Suprapubic skin (tissue), 4 donors: ENCODE measurements around the gene PLB1. TPM values are rescaled to one million over a fixed set of nuclear protein-coding genes. Genes with fewer than 3 reads are reported as not detected.

ENCODE experiments used
- DNase-seq, 2 donors: peaks; one replicate each; pipeline ENCODE4 v3.0.0-alpha.2; 2019; ENCODE audit warnings: low spot score in 2 of 2
- H3K27ac ChIP-seq: fragments of 200-600 bp; sonication (generic); one replicate; pipeline ENCODE4 v1.5.1; 2019
- H3K27me3 ChIP-seq: fragments of 200-600 bp; sonication (generic); one replicate; pipeline ENCODE4 v1.5.1; 2019
- H3K36me3 ChIP-seq: fragments of 200-600 bp; sonication (generic); one replicate; pipeline ENCODE4 v1.5.1; 2019
- H3K4me1 ChIP-seq: fragments of 200-600 bp; sonication (generic); one replicate; pipeline ENCODE4 v1.5.1; 2019
- H3K4me3 ChIP-seq: fragments of 200-600 bp; sonication (generic); one replicate; pipeline ENCODE4 v1.5.1; 2019; ENCODE audit warnings: mild to moderate bottlenecking
- H3K9me3 ChIP-seq: fragments of 200-600 bp; sonication (generic); one replicate; pipeline ENCODE4 v1.5.1; 2019
- CTCF ChIP-seq, 2 donors: fragments of 200-600 bp in 1 of 2; fragments of 450-650 bp in 1 of 2; sonication (generic) in 1 of 2; IDR thresholded peaks; one replicate each; pipeline ENCODE4 v1.5.1; 2016 to 2019; ENCODE audit warnings: antibody characterized with exemption in 2 of 2, mild to moderate bottlenecking in 1 of 2, moderate library complexity in 1 of 2
- EP300 ChIP-seq: sonication (generic); formaldehyde crosslinking; IDR thresholded peaks from one replicate; pipeline ENCODE4 v1.6.1; 2017; ENCODE audit warnings: antibody characterized with exemption
- POLR2A ChIP-seq, 2 donors: fragments of 450-650 bp; IDR thresholded peaks; one replicate each; pipeline ENCODE4 v1.6.1; 2017; ENCODE audit warnings: antibody characterized with exemption in 2 of 2, mild to moderate bottlenecking in 2 of 2, moderate library complexity in 2 of 2
- POLR2AphosphoS5 ChIP-seq, 3 donors: sonication (generic); formaldehyde crosslinking; IDR thresholded peaks; one replicate each; pipeline ENCODE4 v1.6.1; 2017; ENCODE audit warnings: antibody characterized with exemption in 3 of 3
- WGBS: methylation state at CpG from one replicate; pipeline ENCODE4 v1.1.5; 2018; 5-methylcytosine and 5-hydroxymethylcytosine counted together
- total RNA-seq, 4 donors: library from RNA; depleted of rRNA; stranded (reverse); fragments of >200 nt; gene quantifications; one replicate each; pipeline ENCODE4 v1.1.0, GENCODE V29; 2016

Gene PLB1
- total RNA-seq, 4 donors from 2014 or later, result 3.9 to 21.6 (median 9.1) TPM

DNA sequence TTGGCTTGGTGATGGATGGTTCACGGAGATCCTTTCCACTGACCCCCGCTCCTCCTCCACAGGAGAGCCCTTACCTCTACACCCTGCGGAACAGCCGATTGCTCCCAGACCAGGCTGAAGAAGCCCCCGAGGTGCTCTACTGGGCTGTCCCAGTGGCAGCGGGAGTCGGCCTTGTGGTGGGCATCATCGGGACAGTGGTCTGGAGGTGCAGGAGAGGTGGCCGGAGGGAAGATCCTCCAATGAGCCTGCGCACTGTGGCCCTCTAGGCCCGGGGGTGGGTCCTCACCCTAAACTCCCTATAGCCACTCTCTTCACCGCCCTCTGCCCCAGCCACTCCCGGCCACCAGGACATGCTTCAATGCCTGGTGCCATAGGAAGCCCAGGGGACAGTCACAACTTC, 146.9 kb downstream of the PLB1 start:
- no peak for DNase-seq
- Histone ChIP-seq H3K36me3 (no peaks in the 10 kb centered on the region), H3K4me1 (peaks cover 17% of the 10 kb centered on the region), H3K4me3 (no peak overlapping the region), H3K27ac (no peak overlapping the region), H3K27me3 (no peaks in the 10 kb centered on the region), H3K9me3 (no peaks in the 10 kb centered on the region)
- WGBS, result 88% methylated on average over 8 of the region's 13 CpGs
- TF ChIP-seq CTCF (IDR thresholded peaks at IDR 0.05) (no peak), POLR2AphosphoS5 (IDR thresholded peaks at IDR 0.05) (no peak), EP300 (no peak), POLR2A (IDR thresholded peaks at IDR 0.05) (no peak)

- TF ChIP-seq POLR2A (IDR thresholded peaks at IDR 0.05) (no peak), CTCF (IDR thresholded peaks at IDR 0.05) (no peak), EP300 (no peak), POLR2AphosphoS5 (IDR thresholded peaks at IDR 0.05) (no peak)
Observed at GRCh38 chr2:28643327-28643726, 147.5 kb downstream of the PLB1 start.

GRCh38 chr2:28643911-28644334, 148.1 kb downstream of the PLB1 start:
- H3K27me3 ChIP-seq, result no peaks in the 10 kb centered on the region
- no peak for DNase-seq
- WGBS, result 73% methylated on average over 11 of the region's 11 CpGs
- H3K27ac ChIP-seq, result peak overlapping the region; percentile 78
- H3K4me1 ChIP-seq, result peaks cover 24% of the 10 kb centered on the region
- no peaks in the 10 kb centered on the region for H3K9me3 ChIP-seq
- TF ChIP-seq EP300 (peak; percentile 52), POLR2AphosphoS5 (IDR thresholded peaks at IDR 0.05) (peak in 1 of 3 donors; percentile 53), CTCF (IDR thresholded peaks at IDR 0.05) (no peak), POLR2A (IDR thresholded peaks at IDR 0.05) (no peak)
- no peak overlapping the region for H3K4me3 ChIP-seq
- no peaks in the 10 kb centered on the region for H3K36me3 ChIP-seq

More at GRCh38 chr2:28643327-28643726, 147.5 kb downstream of the PLB1 start:
- peak overlapping the region; percentile 21 for H3K27ac ChIP-seq
- no peaks in the 10 kb centered on the region for H3K36me3 ChIP-seq
- H3K9me3 ChIP-seq, result no peaks in the 10 kb centered on the region
- H3K27me3 ChIP-seq, result no peaks in the 10 kb centered on the region
- peaks cover 18% of the 10 kb centered on the region for H3K4me1 ChIP-seq
- no peak for DNase-seq
- 94% methylated on average over 4 of the region's 6 CpGs for WGBS
- no peak overlapping the region for H3K4me3 ChIP-seq

- no peak overlapping the region for H3K4me3 ChIP-seq
- peak overlapping the region; percentile 78 for H3K27ac ChIP-seq
- H3K9me3 ChIP-seq, result no peaks in the 10 kb centered on the region
- 79% methylated on average over 7 of the region's 7 CpGs for whole genome bisulfite sequencing
- no peak for DNase-seq
- no peaks in the 10 kb centered on the region for H3K27me3 ChIP-seq
- TF ChIP-seq EP300 (no peak), CTCF (IDR thresholded peaks at IDR 0.05) (no peak), POLR2A (IDR thresholded peaks at IDR 0.05) (no peak), POLR2AphosphoS5 (IDR thresholded peaks at IDR 0.05) (no peak)
- H3K4me1 ChIP-seq, result peaks cover 32% of the 10 kb centered on the region
- no peaks in the 10 kb centered on the region for H3K36me3 ChIP-seq
Observed at GRCh38 chr2:28644760-28645159, 148.9 kb downstream of the PLB1 start.

DNA sequence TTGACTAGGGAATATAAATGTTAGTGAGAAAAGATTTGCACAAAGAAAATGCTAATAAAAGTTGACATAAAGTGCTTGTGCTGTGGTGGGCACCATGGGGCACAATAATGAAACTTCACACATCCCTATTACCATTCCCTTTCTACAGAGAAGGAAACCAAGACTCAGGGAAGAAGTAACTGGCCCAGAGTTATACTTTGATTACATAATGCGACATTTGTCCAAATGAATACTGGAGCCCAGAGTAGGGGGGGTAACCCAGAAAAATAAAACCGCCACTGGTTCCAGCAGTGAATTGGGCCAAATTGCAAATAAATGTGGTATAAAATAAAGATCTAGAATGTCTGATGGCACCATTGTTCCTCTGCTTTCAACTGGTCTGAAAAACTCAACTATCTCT, 149.7 kb downstream of the PLB1 start:
- Histone ChIP-seq H3K36me3 (no peaks in the 10 kb centered on the region), H3K27ac (peak overlapping the region; percentile 78), H3K9me3 (no peaks in the 10 kb centered on the region), H3K4me3 (no peak overlapping the region), H3K4me1 (peaks cover 35% of the 10 kb centered on the region), H3K27me3 (no peaks in the 10 kb centered on the region)
- TF ChIP-seq CTCF (IDR thresholded peaks at IDR 0.05) (no peak), POLR2AphosphoS5 (IDR thresholded peaks at IDR 0.05) (no peak), EP300 (no peak), POLR2A (IDR thresholded peaks at IDR 0.05) (no peak)
- WGBS, result 84% methylated on average over 2 of the region's 2 CpGs
- DNase-seq, result no peak
